Ishikawa (cell line): ENCODE measurements around the gene PRKAR1A.

Source experiments
- EP300 ChIP-seq: IDR thresholded peaks from 2 replicates; pipeline ENCODE4 v1.6.1; 2012; ENCODE audit warnings: borderline replicate concordance
- TAF1 ChIP-seq: IDR thresholded peaks from 2 replicates; pipeline ENCODE4 v1.6.1; 2012; ENCODE audit warnings: low read depth, mild to moderate bottlenecking

- TF ChIP-seq EP300: no peak
- TF ChIP-seq TAF1: peak; percentile 30; the same call in 1 of the 2 replicates
Observed at GRCh38 chr17:68511671-68512246, 471 bp upstream of the PRKAR1A start.
